H1 (cell line): Measurements from ENCODE around the gene UHMK1. TPM values are rescaled to one million over a fixed set of nuclear protein-coding genes. Genes with fewer than 3 reads are reported as not detected.

Experiments
- PHF8 ChIP-seq: fragments of 200-600 bp; sonication (generic); conservative IDR thresholded peaks from 2 replicates; pipeline ENCODE4 v1.7.1; 2012; ENCODE audit warnings: low read depth, mild to moderate bottlenecking, inconsistent platforms, low read length, moderate library complexity
- polyA plus RNA-seq, 7 experiments: library from polyadenylated mRNA; depleted of rRNA in 3 of 7; stranded (reverse) in 5 of 7; unstranded in 2 of 7; fragments of >200 nt in 5 of 7; fragments of 200-250 nt in 2 of 7; gene quantifications; 1 replicate in 5 of 7; 2 replicates in 1 of 7; 4 replicates in 1 of 7; pipeline versions ENCODE4 v1.2.1 to v1.2.3, GENCODE V29; 2011 to 2013; ENCODE audit warnings: missing spikeins in 2 of 7, mixed read lengths in 2 of 7
- total RNA-seq: library from RNA; stranded (reverse); fragmentation: NEBNext Ultra II Directional; extraction: Animal tissue kit (Norgen Biotek cat#: 25700); gene quantifications from 2 replicates; pipeline ENCODE4 v1.2.1, GENCODE V29; 2021
- TF ChIP-seq, protein P1 (sequence below): fragments of 300-600 bp; sonication (generic); IDR thresholded peaks from 2 replicates; pipeline ENCODE4 v1.7.1; 2012; ENCODE audit warnings: low read length, moderate library complexity, mild to moderate bottlenecking, inconsistent platforms; ENCODE audit not compliant: insufficient replicate concordance

UHMK1 gene
- total and polyA plus RNA-seq, 2 of the 8 experiments (the other 6 are each of a cell fraction or from before 2014, with no cell fraction given), result 4.6 to 16.1 TPM

- TF ChIP-seq, protein P1, sequence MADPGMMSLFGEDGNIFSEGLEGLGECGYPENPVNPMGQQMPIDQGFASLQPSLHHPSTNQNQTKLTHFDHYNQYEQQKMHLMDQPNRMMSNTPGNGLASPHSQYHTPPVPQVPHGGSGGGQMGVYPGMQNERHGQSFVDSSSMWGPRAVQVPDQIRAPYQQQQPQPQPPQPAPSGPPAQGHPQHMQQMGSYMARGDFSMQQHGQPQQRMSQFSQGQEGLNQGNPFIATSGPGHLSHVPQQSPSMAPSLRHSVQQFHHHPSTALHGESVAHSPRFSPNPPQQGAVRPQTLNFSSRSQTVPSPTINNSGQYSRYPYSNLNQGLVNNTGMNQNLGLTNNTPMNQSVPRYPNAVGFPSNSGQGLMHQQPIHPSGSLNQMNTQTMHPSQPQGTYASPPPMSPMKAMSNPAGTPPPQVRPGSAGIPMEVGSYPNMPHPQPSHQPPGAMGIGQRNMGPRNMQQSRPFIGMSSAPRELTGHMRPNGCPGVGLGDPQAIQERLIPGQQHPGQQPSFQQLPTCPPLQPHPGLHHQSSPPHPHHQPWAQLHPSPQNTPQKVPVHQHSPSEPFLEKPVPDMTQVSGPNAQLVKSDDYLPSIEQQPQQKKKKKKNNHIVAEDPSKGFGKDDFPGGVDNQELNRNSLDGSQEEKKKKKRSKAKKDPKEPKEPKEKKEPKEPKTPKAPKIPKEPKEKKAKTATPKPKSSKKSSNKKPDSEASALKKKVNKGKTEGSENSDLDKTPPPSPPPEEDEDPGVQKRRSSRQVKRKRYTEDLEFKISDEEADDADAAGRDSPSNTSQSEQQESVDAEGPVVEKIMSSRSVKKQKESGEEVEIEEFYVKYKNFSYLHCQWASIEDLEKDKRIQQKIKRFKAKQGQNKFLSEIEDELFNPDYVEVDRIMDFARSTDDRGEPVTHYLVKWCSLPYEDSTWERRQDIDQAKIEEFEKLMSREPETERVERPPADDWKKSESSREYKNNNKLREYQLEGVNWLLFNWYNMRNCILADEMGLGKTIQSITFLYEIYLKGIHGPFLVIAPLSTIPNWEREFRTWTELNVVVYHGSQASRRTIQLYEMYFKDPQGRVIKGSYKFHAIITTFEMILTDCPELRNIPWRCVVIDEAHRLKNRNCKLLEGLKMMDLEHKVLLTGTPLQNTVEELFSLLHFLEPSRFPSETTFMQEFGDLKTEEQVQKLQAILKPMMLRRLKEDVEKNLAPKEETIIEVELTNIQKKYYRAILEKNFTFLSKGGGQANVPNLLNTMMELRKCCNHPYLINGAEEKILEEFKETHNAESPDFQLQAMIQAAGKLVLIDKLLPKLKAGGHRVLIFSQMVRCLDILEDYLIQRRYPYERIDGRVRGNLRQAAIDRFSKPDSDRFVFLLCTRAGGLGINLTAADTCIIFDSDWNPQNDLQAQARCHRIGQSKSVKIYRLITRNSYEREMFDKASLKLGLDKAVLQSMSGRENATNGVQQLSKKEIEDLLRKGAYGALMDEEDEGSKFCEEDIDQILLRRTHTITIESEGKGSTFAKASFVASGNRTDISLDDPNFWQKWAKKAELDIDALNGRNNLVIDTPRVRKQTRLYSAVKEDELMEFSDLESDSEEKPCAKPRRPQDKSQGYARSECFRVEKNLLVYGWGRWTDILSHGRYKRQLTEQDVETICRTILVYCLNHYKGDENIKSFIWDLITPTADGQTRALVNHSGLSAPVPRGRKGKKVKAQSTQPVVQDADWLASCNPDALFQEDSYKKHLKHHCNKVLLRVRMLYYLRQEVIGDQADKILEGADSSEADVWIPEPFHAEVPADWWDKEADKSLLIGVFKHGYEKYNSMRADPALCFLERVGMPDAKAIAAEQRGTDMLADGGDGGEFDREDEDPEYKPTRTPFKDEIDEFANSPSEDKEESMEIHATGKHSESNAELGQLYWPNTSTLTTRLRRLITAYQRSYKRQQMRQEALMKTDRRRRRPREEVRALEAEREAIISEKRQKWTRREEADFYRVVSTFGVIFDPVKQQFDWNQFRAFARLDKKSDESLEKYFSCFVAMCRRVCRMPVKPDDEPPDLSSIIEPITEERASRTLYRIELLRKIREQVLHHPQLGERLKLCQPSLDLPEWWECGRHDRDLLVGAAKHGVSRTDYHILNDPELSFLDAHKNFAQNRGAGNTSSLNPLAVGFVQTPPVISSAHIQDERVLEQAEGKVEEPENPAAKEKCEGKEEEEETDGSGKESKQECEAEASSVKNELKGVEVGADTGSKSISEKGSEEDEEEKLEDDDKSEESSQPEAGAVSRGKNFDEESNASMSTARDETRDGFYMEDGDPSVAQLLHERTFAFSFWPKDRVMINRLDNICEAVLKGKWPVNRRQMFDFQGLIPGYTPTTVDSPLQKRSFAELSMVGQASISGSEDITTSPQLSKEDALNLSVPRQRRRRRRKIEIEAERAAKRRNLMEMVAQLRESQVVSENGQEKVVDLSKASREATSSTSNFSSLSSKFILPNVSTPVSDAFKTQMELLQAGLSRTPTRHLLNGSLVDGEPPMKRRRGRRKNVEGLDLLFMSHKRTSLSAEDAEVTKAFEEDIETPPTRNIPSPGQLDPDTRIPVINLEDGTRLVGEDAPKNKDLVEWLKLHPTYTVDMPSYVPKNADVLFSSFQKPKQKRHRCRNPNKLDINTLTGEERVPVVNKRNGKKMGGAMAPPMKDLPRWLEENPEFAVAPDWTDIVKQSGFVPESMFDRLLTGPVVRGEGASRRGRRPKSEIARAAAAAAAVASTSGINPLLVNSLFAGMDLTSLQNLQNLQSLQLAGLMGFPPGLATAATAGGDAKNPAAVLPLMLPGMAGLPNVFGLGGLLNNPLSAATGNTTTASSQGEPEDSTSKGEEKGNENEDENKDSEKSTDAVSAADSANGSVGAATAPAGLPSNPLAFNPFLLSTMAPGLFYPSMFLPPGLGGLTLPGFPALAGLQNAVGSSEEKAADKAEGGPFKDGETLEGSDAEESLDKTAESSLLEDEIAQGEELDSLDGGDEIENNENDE, result no peak
- no peak for TF ChIP-seq PHF8
Measured at GRCh38 chr1:162538815-162539431, 41.3 kb downstream of the UHMK1 start (continued).
